ENCODE measurements around the gene CD38.

Gene CD38

GRCh38 chr4:15776871-15777648, 1.1 kb upstream of the CD38 start:
- DNase-seq (ENCODE audit: insufficient read length, low spot score) (no peak), FAIRE-seq (no peak)
- no peak for TF ChIP-seq CTCF (IDR thresholded peaks at IDR 0.05; ENCODE audit: insufficient read depth, missing control alignments)

- FAIRE-seq = no peak
- TF ChIP-seq CTCF (IDR thresholded peaks at IDR 0.05; ENCODE audit: insufficient read depth, missing control alignments) = no peak
- no peak for DNase-seq (ENCODE audit: insufficient read length, low spot score)
Measured at GRCh38 chr4:15777697-15778288, 335 bp upstream of the CD38 start.

GRCh38 chr4:15779306-15779705, 1.2 kb downstream of the CD38 start:
- no peak for DNase-seq (ENCODE audit: insufficient read length, low spot score)
- no peak for FAIRE-seq
- TF ChIP-seq CTCF (IDR thresholded peaks at IDR 0.05; ENCODE audit: insufficient read depth, missing control alignments) = peak; percentile 28

DNA sequence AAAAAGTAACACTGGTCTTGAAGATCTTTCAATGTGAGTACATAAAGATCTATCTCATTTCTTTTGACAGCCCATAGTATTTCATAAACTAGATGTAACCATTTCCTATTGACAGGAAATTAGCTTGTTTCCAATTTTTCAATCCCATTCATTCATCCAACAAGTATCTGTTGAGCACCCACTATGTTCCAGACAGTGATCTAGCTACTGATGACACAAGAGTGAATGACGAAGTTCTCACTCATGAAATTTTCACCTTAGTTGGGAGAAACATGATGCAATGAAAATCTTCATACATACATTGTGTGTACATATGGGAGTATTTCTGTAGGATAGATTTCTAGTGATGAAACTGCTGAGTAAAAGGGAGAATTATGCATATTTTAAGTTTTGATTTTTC, 1.7 kb downstream of the CD38 start:
- DNase-seq (ENCODE audit: insufficient read length, low spot score) (no peak), FAIRE-seq (no peak)
- no peak for TF ChIP-seq CTCF (IDR thresholded peaks at IDR 0.05; ENCODE audit: insufficient read depth, missing control alignments)

GRCh38 chr4:15781427-15782095, 3.4 kb downstream of the CD38 start:
- no peak for FAIRE-seq

DNA sequence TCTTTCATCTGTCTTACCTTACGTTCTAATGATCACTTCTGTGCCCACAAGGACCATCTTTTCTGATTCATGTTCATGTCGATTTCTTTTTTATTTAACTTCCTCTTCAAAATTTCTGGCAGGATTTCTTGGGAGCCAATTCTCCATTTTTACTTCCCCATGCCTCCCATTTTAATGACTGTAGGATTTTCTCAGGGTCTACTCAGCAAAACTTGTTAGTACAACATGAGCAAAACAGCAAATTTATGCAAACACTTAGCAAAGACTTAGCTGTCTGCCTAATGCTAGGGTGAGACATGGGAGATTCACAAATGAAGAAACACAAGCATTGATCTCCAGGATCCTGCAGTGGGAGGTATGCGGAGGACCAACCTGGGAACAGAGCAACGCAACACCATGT, 5.5 kb downstream of the CD38 start:
- no peak for DNase-seq (ENCODE audit: insufficient read length, low spot score)
- FAIRE-seq = no peak
- no peak for TF ChIP-seq CTCF (IDR thresholded peaks at IDR 0.05; ENCODE audit: insufficient read depth, missing control alignments)

More at GRCh38 chr4:15781427-15782095, 3.4 kb downstream of the CD38 start:
- no peak for TF ChIP-seq CTCF (IDR thresholded peaks at IDR 0.05; ENCODE audit: insufficient read depth, missing control alignments)
- DNase-seq (ENCODE audit: insufficient read length, low spot score) = no peak

Measured in D721Med (cell line).